Central memory CD8-positive, alpha-beta T cell (primary cell): ENCODE data around the gene SUMO3.

ENCODE experiments used
- ATAC-seq: fragments of 150-1000 bp; cut with Tn5 transposase; replicated peaks from 2 replicates; pipeline ENCODE4 v1.10.0; 2022; ENCODE audit warnings: mild to moderate bottlenecking, moderate FRiP score, moderate number of reproducible peaks; ENCODE audit not compliant: poor library complexity, severe bottlenecking; ENCODE audit errors: extremely low read depth
- DNase-seq, 2 donors: peaks; one replicate each; pipeline ENCODE4 v3.0.0; 2021; ENCODE audit warnings: low spot score in 2 of 2
- H3K27ac Mint-ChIP-seq: one replicate; pipeline ENCODE4 v1.8.0; 2022; ENCODE audit warnings: low read depth, mild to moderate bottlenecking, moderate library complexity, mixed read lengths
- H3K27me3 Mint-ChIP-seq: one replicate; pipeline ENCODE4 v1.8.0; 2022; ENCODE audit warnings: mixed read lengths
- H3K36me3 Mint-ChIP-seq: one replicate; pipeline ENCODE4 v1.8.0; 2022; ENCODE audit warnings: mild to moderate bottlenecking, moderate library complexity, mixed read lengths; ENCODE audit not compliant: insufficient read depth
- H3K4me1 Mint-ChIP-seq: one replicate; pipeline ENCODE4 v1.8.0; 2022; ENCODE audit warnings: mixed read lengths
- H3K4me3 Mint-ChIP-seq: one replicate; pipeline ENCODE4 v1.8.0; 2022; ENCODE audit warnings: mild to moderate bottlenecking, moderate library complexity, mixed read lengths
- H3K9me3 Mint-ChIP-seq: one replicate; pipeline ENCODE4 v1.8.0; 2022; ENCODE audit warnings: mixed read lengths

Gene SUMO3

GRCh38 chr21:44815852-44816628, 1.8 kb downstream of the SUMO3 start:
- H3K27ac Mint-ChIP-seq, result no peak overlapping the region
- ATAC-seq (no peak), DNase-seq (no peak)
- H3K27me3 Mint-ChIP-seq, result no peaks in the 10 kb centered on the region
- no peaks in the 10 kb centered on the region for H3K9me3 Mint-ChIP-seq
- peaks cover 15% of the 10 kb centered on the region for H3K36me3 Mint-ChIP-seq
- peak overlapping the region; percentile 79 for H3K4me3 Mint-ChIP-seq
- H3K4me1 Mint-ChIP-seq, result peaks cover 12% of the 10 kb centered on the region

GRCh38 chr21:44815225-44815624, 2.6 kb downstream of the SUMO3 start:
- H3K4me1 Mint-ChIP-seq, result peaks cover 16% of the 10 kb centered on the region
- no peaks in the 10 kb centered on the region for H3K9me3 Mint-ChIP-seq
- no peak overlapping the region for H3K27ac Mint-ChIP-seq
- ATAC-seq, result no peak
- peaks cover 15% of the 10 kb centered on the region for H3K36me3 Mint-ChIP-seq
- H3K27me3 Mint-ChIP-seq, result no peaks in the 10 kb centered on the region
- DNase-seq, result no peak
- H3K4me3 Mint-ChIP-seq, result no peak overlapping the region

GRCh38 chr21:44814498-44815023, 3.3 kb downstream of the SUMO3 start:
- Mint-ChIP-seq H3K36me3 (peaks cover 15% of the 10 kb centered on the region), H3K4me3 (no peak overlapping the region), H3K4me1 (peaks cover 16% of the 10 kb centered on the region), H3K27me3 (no peaks in the 10 kb centered on the region), H3K27ac (no peak overlapping the region), H3K9me3 (no peaks in the 10 kb centered on the region)
- DNase-seq, result no peak
- no peak for ATAC-seq

GRCh38 chr21:44813727-44814126, 4.1 kb downstream of the SUMO3 start:
- Mint-ChIP-seq H3K4me1 (peaks cover 16% of the 10 kb centered on the region), H3K27ac (no peak overlapping the region)
- no peak for ATAC-seq

GRCh38 chr21:44813149-44813548, 4.7 kb downstream of the SUMO3 start:
- ATAC-seq, result no peak
- Mint-ChIP-seq H3K27me3 (no peaks in the 10 kb centered on the region), H3K4me1 (peaks cover 16% of the 10 kb centered on the region), H3K4me3 (no peak overlapping the region), H3K36me3 (peaks cover 15% of the 10 kb centered on the region), H3K27ac (no peak overlapping the region), H3K9me3 (no peaks in the 10 kb centered on the region)
- no peak for DNase-seq

More at GRCh38 chr21:44813727-44814126, 4.1 kb downstream of the SUMO3 start:
- no peak for DNase-seq
- no peaks in the 10 kb centered on the region for H3K27me3 Mint-ChIP-seq
- peaks cover 13% of the 10 kb centered on the region for H3K36me3 Mint-ChIP-seq
- no peak overlapping the region for H3K4me3 Mint-ChIP-seq
- no peaks in the 10 kb centered on the region for H3K9me3 Mint-ChIP-seq

GRCh38 chr21:44812640-44813039, 5.2 kb downstream of the SUMO3 start:
- Mint-ChIP-seq H3K4me3 (no peak overlapping the region), H3K27me3 (no peaks in the 10 kb centered on the region), H3K9me3 (no peaks in the 10 kb centered on the region), H3K36me3 (peaks cover 19% of the 10 kb centered on the region), H3K27ac (no peak overlapping the region), H3K4me1 (peaks cover 16% of the 10 kb centered on the region)
- DNase-seq (no peak), ATAC-seq (no peak)

GRCh38 chr21:44810779-44811178, 7.1 kb downstream of the SUMO3 start:
- ATAC-seq, result no peak
- no peak for DNase-seq
- peak overlapping the region; percentile 50 for H3K27ac Mint-ChIP-seq
- no peaks in the 10 kb centered on the region for H3K27me3 Mint-ChIP-seq
- H3K4me1 Mint-ChIP-seq, result peaks cover 11% of the 10 kb centered on the region
- peaks cover 24% of the 10 kb centered on the region for H3K36me3 Mint-ChIP-seq
- H3K4me3 Mint-ChIP-seq, result no peak overlapping the region
- no peaks in the 10 kb centered on the region for H3K9me3 Mint-ChIP-seq

- Mint-ChIP-seq H3K4me3 (no peak overlapping the region), H3K27ac (no peak overlapping the region), H3K27me3 (no peaks in the 10 kb centered on the region), H3K9me3 (no peaks in the 10 kb centered on the region), H3K4me1 (peaks cover 17% of the 10 kb centered on the region), H3K36me3 (peaks cover 29% of the 10 kb centered on the region)
- ATAC-seq, result no peak
- DNase-seq, result no peak
Observed at GRCh38 chr21:44805859-44806258, 12.0 kb downstream of the SUMO3 start.

GRCh38 chr21:44805226-44805625, 12.6 kb downstream of the SUMO3 start:
- H3K27me3 Mint-ChIP-seq, result no peaks in the 10 kb centered on the region
- H3K4me1 Mint-ChIP-seq, result peaks cover 21% of the 10 kb centered on the region
- peak overlapping the region; percentile 6 for H3K4me3 Mint-ChIP-seq
- ATAC-seq, result no peak
- H3K36me3 Mint-ChIP-seq, result peaks cover 29% of the 10 kb centered on the region
- no peaks in the 10 kb centered on the region for H3K9me3 Mint-ChIP-seq
- no peak for DNase-seq
- no peak overlapping the region for H3K27ac Mint-ChIP-seq

- H3K36me3 Mint-ChIP-seq, result peaks cover 29% of the 10 kb centered on the region
- no peak for ATAC-seq
- DNase-seq, result no peak
Observed at GRCh38 chr21:44804762-44805161, 13.1 kb downstream of the SUMO3 start.

GRCh38 chr21:44803651-44804050, 14.2 kb downstream of the SUMO3 start:
- Mint-ChIP-seq H3K36me3 (peaks cover 35% of the 10 kb centered on the region), H3K4me3 (peak overlapping the region; percentile 89), H3K4me1 (peaks cover 34% of the 10 kb centered on the region), H3K27ac (no peak overlapping the region), H3K9me3 (no peaks in the 10 kb centered on the region), H3K27me3 (no peaks in the 10 kb centered on the region)
- ATAC-seq (no peak), DNase-seq (no peak)

More at GRCh38 chr21:44804762-44805161, 13.1 kb downstream of the SUMO3 start:
- H3K27me3 Mint-ChIP-seq, result no peaks in the 10 kb centered on the region
- peaks cover 25% of the 10 kb centered on the region for H3K4me1 Mint-ChIP-seq
- peak overlapping the region; percentile 6 for H3K4me3 Mint-ChIP-seq
- H3K27ac Mint-ChIP-seq, result no peak overlapping the region
- no peaks in the 10 kb centered on the region for H3K9me3 Mint-ChIP-seq

- Mint-ChIP-seq H3K9me3 (no peaks in the 10 kb centered on the region), H3K27me3 (no peaks in the 10 kb centered on the region), H3K27ac (peak overlapping the region; percentile 78), H3K4me1 (peaks cover 38% of the 10 kb centered on the region), H3K36me3 (peaks cover 33% of the 10 kb centered on the region), H3K4me3 (peak overlapping the region; percentile 89)
- ATAC-seq (no peak), DNase-seq (no peak)
Observed at GRCh38 chr21:44802396-44803153, 15.3 kb downstream of the SUMO3 start.
